Panc1 (cell line): ENCODE measurements around the gene SMIM24.

Experiments
- SIN3A ChIP-seq: IDR thresholded peaks from 2 replicates; pipeline ENCODE4 v1.6.1; 2012; ENCODE audit warnings: low read depth, mild to moderate bottlenecking, low read length, moderate library complexity, borderline replicate concordance; ENCODE audit not compliant: insufficient read depth
- TCF7L2 ChIP-seq: IDR thresholded peaks from 2 replicates; pipeline ENCODE4 v1.6.1; 2011; ENCODE audit warnings: mild to moderate bottlenecking, low read depth, low read length, inconsistent platforms
- TF ChIP-seq, protein P1 (sequence below): fragments of 450-650 bp; IDR thresholded peaks from 2 replicates; pipeline ENCODE4 v1.5.1; 2017; ENCODE audit warnings: mild to moderate bottlenecking

DNA sequence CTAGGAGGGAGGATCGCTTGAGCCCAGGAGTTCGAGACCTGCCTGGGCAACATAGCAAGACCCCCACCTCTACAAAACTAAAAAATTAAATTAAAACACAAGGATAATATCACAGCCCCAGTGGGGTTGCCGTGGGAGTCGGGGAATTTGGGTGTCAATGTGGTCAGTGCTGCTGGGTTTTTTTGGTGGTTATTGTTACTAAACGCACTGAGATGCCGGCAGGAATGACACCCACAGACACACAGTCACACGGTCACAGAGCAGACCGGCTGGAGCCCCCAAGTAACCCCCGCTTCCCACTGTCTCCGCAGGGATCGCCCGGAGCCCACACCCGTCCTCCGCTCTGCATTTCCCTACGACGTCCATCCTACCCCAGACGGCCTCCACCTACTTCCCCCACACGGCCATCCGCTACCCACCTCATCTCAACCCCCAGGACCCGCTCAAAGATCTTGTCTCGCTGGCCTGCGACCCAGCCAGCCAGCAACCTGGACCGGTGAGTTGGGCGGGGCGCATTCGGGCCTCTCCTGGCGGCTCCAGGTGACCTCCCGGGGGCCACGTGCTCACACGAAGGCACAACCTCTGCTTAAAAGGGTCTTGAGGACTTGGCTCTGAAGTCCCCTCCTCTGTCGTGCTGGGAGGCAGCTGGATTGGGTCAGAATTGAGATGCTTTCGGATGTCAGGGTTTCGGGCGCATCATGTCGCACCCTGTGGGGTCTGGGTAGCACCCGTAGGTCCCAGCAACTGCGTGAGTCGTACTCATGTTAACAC lies 28.0 kb downstream of the SMIM24 start:
- TF ChIP-seq, protein P1, sequence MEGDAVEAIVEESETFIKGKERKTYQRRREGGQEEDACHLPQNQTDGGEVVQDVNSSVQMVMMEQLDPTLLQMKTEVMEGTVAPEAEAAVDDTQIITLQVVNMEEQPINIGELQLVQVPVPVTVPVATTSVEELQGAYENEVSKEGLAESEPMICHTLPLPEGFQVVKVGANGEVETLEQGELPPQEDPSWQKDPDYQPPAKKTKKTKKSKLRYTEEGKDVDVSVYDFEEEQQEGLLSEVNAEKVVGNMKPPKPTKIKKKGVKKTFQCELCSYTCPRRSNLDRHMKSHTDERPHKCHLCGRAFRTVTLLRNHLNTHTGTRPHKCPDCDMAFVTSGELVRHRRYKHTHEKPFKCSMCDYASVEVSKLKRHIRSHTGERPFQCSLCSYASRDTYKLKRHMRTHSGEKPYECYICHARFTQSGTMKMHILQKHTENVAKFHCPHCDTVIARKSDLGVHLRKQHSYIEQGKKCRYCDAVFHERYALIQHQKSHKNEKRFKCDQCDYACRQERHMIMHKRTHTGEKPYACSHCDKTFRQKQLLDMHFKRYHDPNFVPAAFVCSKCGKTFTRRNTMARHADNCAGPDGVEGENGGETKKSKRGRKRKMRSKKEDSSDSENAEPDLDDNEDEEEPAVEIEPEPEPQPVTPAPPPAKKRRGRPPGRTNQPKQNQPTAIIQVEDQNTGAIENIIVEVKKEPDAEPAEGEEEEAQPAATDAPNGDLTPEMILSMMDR, result no peak
- TF ChIP-seq SIN3A (no peak), TCF7L2 (no peak)
